HG03342 (cell line): ENCODE measurements around the gene NDC80.

ENCODE experiments used
- ATAC-seq: cut with Tn5 transposase; IDR thresholded peaks from one replicate; pipeline ENCODE4 v1.9.1; 2021; ENCODE audit warnings: mild to moderate bottlenecking, moderate library complexity; ENCODE audit not compliant: unreplicated experiment

The NDC80 gene

DNA sequence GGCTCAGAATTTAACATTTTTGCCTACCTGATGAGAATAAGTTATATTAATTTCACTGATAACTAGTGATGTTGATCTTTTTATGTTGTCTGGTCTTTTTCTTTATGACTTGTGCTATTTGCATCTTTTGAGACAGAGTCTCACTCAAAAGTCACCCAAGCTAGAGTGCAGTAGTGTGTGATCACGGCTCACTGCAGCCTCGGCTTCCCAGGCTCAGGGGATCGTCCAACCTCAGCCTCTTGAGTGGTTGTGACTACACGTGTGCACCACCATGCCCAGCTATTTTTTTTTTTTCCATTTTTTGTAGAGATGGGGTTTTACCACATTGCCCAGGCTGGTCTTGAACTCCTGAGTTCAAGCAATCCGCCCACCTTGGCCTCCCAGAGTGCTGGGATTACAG, 91.6 kb downstream of the NDC80 start:
- no peak for ATAC-seq
